Calu3 (cell line): Measurements from ENCODE around the gene ARHGAP26. TPM values are rescaled to one million over a fixed set of nuclear protein-coding genes. Genes with fewer than 3 reads are reported as not detected.

Source experiments
- BruUV-seq: library from RNA; stranded (reverse); fragments of 400-500 nt; replicated peaks from 2 replicates; lab custom pipeline; 2021; lab: Mats Ljungman, UMichigan
- CTCF ChIA-PET: fragments of 300-600 bp; sonication (Branson Sonifier 250); formaldehyde crosslinking; loops from one replicate; lab custom pipeline; 2022; ENCODE audit warnings: antibody characterized with exemption; lab: Charles Lee
- DNase-seq: peaks from one replicate; pipeline ENCODE4 v3.0.0; 2022
- H3K27ac Mint-ChIP-seq: one replicate; pipeline ENCODE4 v1.8.0; 2022; ENCODE audit warnings: mixed read lengths; ENCODE audit not compliant: unreplicated experiment
- H3K27me3 Mint-ChIP-seq: one replicate; pipeline ENCODE4 v1.8.0; 2022; ENCODE audit warnings: mixed read lengths; ENCODE audit not compliant: unreplicated experiment
- H3K36me3 Mint-ChIP-seq: one replicate; pipeline ENCODE4 v1.8.0; 2022; ENCODE audit warnings: mild to moderate bottlenecking, moderate library complexity, mixed read lengths; ENCODE audit not compliant: insufficient read depth, unreplicated experiment
- H3K4me1 Mint-ChIP-seq: one replicate; pipeline ENCODE4 v1.8.0; 2022; ENCODE audit warnings: mild to moderate bottlenecking, low read depth, mixed read lengths; ENCODE audit not compliant: unreplicated experiment
- H3K4me3 Mint-ChIP-seq: one replicate; pipeline ENCODE4 v1.8.0; 2022; ENCODE audit warnings: mild to moderate bottlenecking, low read depth, moderate library complexity, mixed read lengths; ENCODE audit not compliant: unreplicated experiment
- H3K9me3 Mint-ChIP-seq: one replicate; pipeline ENCODE4 v1.8.0; 2022; ENCODE audit warnings: low read depth, mixed read lengths; ENCODE audit not compliant: unreplicated experiment
- CTCF ChIP-seq: fragments of 200-600 bp; IDR thresholded peaks from one replicate; pipeline ENCODE4 v1.8.0; 2022; ENCODE audit warnings: antibody characterized with exemption; ENCODE audit not compliant: unreplicated experiment
- intact Hi-C: fragments of 100-400 bp; cut with micrococcal nuclease; formaldehyde crosslinking; loops from one replicate; pipeline ENCODE4 v1.10.0; 2022; ENCODE audit not compliant: unreplicated experiment
- total RNA-seq: library from RNA; stranded (reverse); gene quantifications from 2 replicates; pipeline ENCODE4 v1.2.3, GENCODE V29; 2022

The ARHGAP26 gene
- total RNA-seq, 1 experiment from 2014 or later: 118 TPM

- Mint-ChIP-seq H3K27ac (peak overlapping the region; percentile 63), H3K4me3 (peak overlapping the region; percentile 39), H3K4me1 (peaks cover 57% of the 10 kb centered on the region), H3K9me3 (peaks cover 6% of the 10 kb centered on the region), H3K27me3 (no peaks in the 10 kb centered on the region), H3K36me3 (peaks cover 23% of the 10 kb centered on the region)
- CTCF ChIA-PET: interaction anchor here (1.0 to 1.2 kb wide), 2 partner anchors 10 to 116 kb away, joined by 3 to 4 read pairs; no protein-coding TSS in a partner anchor
- TSS peak; percentile 83 for BruUV-seq
- TF ChIP-seq CTCF: no peak
- DNase-seq: peak; percentile 72
- intact Hi-C loops: loop anchor here (10.0 kb wide), 2 partner anchors 151 to 261 kb away; no protein-coding TSS in a partner anchor
Measured at GRCh38 chr5:143244000-143244736, 474.0 kb downstream of the ARHGAP26 start.

- Mint-ChIP-seq H3K4me3 (peak overlapping the region; percentile 39), H3K4me1 (peaks cover 65% of the 10 kb centered on the region), H3K27me3 (no peaks in the 10 kb centered on the region), H3K36me3 (peaks cover 23% of the 10 kb centered on the region), H3K27ac (peak overlapping the region; percentile 63), H3K9me3 (peaks cover 6% of the 10 kb centered on the region)
- no peak for TF ChIP-seq CTCF
- no TSS peak for BruUV-seq
- DNase-seq: no peak
- intact Hi-C loops: loop anchor here (10.0 kb wide), 2 partner anchors 150 to 260 kb away; no protein-coding TSS in a partner anchor
- CTCF ChIA-PET: interaction anchor here (1.2 to 2.0 kb wide), 3 partner anchors 117 to 242 kb away, joined by 3 to 7 read pairs (median 4); no protein-coding TSS in a partner anchor
Measured at GRCh38 chr5:143244990-143245389, 474.8 kb downstream of the ARHGAP26 start.

- Mint-ChIP-seq H3K27me3 (no peaks in the 10 kb centered on the region), H3K4me3 (peak overlapping the region; percentile 54), H3K4me1 (peaks cover 65% of the 10 kb centered on the region), H3K27ac (peak overlapping the region; percentile 54), H3K36me3 (peaks cover 23% of the 10 kb centered on the region), H3K9me3 (peaks cover 6% of the 10 kb centered on the region)
- intact Hi-C loops: loop anchor here (10.0 kb wide), 2 partner anchors 149 to 259 kb away; no protein-coding TSS in a partner anchor
- DNase-seq: peak; percentile 81
- CTCF ChIA-PET: interaction anchor here (1.0 to 2.0 kb wide), 3 partner anchors 12 to 243 kb away, joined by 4 to 7 read pairs (median 4); no protein-coding TSS in a partner anchor
- no peak for TF ChIP-seq CTCF
- no TSS peak for BruUV-seq
Measured at GRCh38 chr5:143245929-143246561, 475.9 kb downstream of the ARHGAP26 start.

GRCh38 chr5:143247134-143247815 is 477.1 kb downstream of the ARHGAP26 start:
- CTCF ChIA-PET: no interaction called here
- H3K9me3 Mint-ChIP-seq: peaks cover 6% of the 10 kb centered on the region
- no peak overlapping the region for H3K27ac Mint-ChIP-seq
- DNase-seq: no peak
- H3K27me3 Mint-ChIP-seq: no peaks in the 10 kb centered on the region
- peaks cover 63% of the 10 kb centered on the region for H3K4me1 Mint-ChIP-seq
- no peak overlapping the region for H3K4me3 Mint-ChIP-seq
- intact Hi-C loops: loop anchor here (10.0 kb wide), 2 partner anchors 148 to 258 kb away; no protein-coding TSS in a partner anchor
- BruUV-seq: no TSS peak
- no peak for TF ChIP-seq CTCF
- H3K36me3 Mint-ChIP-seq: peaks cover 23% of the 10 kb centered on the region
